NCI-H82 treated with DMSO at 0.1 percent for 48 hours (cell line): Measurements from ENCODE around the gene B4GALT5.
A peak's percentile ranks its signal among the peaks of the same experiment; 100 is the strongest.
"Not testable (repeated sequence)": the region's sequence is repeated elsewhere in the genome, so short reads cannot be mapped to it uniquely, and the experiment has no call there.

ENCODE experiments used
- DNase-seq: peaks from one replicate; lab custom pipeline; 2025; ENCODE audit not compliant: unreplicated experiment; lab: John Stamatoyannopoulos, UW

Gene B4GALT5, protein sequence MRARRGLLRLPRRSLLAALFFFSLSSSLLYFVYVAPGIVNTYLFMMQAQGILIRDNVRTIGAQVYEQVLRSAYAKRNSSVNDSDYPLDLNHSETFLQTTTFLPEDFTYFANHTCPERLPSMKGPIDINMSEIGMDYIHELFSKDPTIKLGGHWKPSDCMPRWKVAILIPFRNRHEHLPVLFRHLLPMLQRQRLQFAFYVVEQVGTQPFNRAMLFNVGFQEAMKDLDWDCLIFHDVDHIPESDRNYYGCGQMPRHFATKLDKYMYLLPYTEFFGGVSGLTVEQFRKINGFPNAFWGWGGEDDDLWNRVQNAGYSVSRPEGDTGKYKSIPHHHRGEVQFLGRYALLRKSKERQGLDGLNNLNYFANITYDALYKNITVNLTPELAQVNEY

DNA sequence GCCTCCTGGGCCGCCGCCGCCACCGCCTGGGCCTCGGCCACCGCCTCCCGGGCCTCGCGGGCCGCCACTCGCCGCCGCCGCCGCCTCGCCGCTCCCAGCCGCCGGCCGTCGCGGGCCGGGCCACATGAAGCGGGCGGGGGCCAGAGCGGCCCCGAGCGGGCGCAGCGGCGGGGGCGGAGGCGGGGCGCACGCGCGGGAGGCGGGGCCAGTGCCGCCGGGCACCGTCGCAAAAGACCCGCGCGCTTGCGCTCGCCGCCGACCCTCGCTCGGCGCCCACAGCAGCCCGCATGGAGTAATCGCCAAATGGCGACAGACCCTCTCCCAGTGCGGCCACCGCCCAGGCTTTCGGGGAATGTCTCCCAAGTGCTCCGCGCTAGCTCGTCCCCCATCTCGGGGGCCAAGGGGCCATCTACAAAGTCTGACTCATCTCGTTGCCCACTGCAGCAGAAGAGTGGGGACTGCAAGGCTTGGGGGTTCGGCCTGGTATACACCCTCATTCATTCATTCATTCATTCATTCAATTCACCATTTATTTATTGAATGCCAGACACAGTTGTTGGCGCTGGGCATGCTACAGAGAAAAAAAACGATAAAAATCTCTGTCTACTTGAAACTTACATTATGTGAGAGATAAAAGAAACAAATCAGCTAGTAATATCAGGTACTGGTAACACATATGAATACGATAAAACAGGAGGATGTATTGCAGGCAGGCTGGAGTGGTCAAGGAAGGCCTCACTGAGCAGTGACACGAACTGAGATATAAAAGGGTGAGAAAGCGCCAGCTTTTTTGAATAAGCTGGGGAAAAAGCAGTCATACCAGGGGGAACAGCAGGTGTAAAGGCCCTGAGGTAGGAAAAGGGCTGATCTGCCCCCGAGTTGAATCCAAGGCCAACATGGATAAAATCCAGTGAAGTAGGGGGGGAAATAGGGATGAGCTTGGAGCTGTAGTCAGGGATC lies at the start of gene B4GALT5:
B4GALT5 (minus strand) TSS at position 126 of the 960 bp plus-strand sequence. CDS start 188 bp downstream, outside the sequence.
- DNase-seq: peak; percentile 86

DNA sequence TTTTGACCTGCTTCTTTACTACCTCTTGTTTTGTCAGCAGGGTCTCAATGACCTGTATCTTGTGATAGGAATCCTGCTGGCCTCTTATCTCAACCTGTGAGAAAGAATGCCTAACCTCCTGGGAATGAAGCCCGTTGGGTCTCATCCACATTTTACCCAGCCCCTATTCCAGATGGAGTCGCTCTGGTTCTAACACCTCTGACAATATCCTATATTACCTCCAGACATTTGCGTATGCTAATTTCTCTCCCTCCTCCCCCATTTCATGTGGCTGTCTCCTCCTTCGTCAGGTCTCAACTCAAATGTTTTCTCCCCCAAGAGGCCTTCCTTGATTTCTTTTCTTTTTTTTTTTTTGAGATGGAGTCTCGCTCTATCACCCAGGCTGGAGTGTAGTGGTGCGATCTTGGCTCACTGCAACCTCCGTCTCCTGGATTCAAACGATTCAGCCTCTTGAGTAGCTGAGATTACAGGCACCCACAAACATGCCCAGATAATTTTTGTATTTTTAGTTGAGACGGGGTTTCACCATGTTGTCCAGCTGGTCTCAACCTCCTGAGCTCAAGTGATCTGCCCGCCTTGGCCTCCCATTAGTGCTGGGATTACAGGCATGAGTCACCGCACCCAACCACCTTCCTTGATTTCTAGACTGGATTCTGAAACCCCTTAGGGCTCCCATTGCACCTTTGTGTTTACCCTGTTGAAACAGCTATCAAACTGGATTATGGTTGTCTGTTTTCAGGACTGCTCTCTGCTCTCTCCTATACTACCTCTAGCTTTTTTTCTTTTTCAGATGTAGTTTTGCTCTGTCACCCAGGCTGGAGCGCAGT lies 49.5 kb upstream of the B4GALT5 start:
- peak; percentile 24 for DNase-seq

DNA sequence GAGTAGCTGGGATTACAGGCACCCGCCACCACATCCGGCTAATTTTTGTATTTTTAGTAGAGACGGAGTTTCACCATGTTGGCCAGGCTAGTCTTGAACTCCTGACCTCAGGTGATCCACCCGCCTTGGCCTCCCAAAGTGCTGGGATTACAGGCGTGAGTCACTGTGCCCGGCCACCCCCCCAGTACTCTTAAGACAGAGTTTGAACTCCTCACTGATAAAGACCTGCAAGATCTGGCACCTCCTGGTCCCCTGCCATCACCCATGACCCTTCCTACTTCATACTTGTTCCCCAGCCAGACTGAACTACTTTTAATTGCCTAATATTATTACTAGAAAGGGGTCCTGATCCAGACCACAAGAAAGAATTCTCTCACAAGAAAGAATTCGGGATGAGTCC lies 48.2 kb upstream of the B4GALT5 start:
- DNase-seq: not testable (repeated sequence)

DNA sequence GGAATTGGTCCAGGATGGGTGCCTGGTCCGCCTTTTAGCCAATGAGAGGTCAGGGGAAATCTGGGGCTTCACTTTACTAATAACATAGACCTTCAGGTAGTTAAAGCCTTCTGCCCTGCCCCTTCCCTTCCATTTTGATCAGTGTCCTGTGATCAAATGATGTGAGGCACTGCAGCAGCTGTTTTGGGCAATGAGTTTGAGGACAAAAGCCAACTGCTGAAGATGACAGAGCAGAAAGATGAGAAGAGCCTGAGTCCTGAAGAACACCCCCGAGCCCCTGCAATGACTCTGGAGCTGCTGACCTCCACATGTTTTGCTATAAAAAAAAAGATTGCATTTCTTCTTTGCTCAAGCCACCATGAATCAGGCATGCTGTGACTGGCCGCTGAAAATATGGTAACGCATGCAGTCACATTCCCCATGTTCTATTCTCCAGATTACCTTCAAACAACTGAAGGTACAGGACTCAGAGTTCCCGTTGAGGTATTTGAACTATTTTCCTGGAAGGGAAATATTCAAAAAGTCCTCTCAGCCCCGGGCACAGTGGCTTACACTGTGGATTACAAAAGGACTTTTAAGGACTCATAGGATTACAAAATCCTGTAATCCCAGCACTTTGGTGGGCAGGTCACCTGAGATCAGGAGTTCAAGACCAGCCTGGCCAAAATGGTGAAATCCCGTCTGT lies 45.7 kb upstream of the B4GALT5 start:
- DNase-seq: no peak

DNA sequence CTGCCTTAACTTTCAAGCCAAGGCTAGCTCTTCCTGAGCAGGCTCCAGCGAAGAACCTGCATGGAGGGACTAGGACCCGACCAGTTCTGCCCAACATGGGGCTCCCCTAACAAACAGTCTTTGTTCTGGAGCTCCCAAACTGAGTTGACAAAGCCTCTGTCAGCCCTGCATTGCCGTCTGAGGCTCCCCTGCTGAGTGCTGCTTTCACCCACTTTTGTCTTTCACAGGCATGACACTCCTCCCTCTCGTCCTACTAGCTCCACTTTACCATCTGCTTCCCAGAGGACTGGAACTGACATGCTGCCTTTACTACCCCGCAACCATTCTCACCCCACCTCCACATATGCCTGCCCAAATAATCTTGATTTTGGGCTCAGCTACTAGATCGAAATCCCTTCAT lies 45.1 kb upstream of the B4GALT5 start:
- no peak for DNase-seq

DNA sequence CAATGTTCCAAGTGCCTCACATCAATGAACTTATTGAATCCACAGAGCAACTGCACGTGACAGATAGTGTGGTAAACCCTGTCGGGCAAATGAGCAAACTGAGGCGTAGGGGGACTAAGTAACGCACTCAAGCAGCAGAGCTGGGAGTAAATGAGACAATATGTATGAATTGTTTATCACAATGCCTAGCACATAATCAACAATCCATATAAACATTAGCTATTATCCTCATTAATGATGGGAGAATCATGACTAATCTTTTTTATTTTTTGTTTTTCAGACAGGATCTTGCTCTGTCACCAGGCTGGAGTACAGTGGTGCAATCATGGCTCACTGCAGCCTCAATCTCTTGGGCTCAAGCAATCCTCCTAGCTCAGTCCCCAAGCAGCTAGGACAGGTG lies 43.9 kb upstream of the B4GALT5 start:
- DNase-seq: no peak

DNA sequence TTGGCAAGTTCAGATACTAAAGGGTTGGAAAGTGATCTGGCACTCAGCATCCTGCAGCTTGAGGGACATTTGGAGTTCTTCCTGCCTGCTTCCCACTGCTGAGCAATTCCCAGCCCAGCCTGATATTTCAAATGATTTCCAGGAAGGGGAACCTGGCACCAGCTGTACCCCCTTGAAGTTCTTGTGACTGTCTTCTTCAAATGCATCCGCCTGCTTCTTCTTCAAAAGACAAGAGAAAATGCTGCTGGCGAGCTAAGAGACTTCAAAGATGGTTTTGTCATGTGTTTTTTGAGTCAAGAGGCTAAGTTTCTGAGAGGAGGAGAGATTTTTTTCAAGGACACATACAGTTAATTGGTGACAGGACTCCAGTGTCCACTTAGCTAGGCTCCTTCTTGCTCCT lies 42.6 kb upstream of the B4GALT5 start:
- DNase-seq: no peak

DNA sequence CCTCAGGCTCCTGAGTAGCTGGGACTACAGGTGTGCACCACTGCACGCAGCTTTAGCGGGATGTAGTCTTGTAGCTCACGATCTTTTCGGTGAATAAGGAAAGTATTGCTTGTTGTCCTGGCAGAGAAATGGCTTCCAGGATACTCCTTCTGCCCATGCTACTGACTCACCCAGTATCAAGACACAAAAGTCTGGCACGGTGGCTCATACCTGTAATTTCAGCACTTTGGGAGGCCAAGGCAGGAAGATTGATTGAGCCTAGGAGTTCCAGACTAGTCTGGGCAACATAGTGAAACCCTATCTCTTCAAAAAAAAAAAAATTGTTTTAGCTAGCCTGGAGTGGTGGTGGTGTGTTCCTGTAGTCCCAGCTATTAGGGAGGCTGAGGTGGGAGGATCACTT lies 40.9 kb upstream of the B4GALT5 start:
- DNase-seq: no peak

DNA sequence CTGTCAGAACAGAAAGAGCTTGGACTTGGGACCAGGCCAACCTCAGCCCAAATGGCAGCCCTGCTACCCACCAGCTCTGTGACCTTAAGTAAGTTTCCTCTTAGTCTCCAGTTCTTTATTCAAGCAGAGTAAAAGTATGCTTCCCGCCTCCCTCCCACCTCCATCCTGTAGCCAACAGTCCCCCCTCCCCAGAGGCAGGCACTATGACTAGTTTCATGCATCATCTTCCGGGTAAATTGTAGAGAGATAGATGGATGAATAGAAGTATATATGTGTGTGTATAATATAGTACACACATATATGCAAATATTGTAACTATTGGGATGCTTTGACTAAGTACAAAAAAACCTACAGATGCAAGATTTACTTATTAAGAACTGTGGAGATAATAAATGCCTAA lies 39.5 kb upstream of the B4GALT5 start:
- no peak for DNase-seq

DNA sequence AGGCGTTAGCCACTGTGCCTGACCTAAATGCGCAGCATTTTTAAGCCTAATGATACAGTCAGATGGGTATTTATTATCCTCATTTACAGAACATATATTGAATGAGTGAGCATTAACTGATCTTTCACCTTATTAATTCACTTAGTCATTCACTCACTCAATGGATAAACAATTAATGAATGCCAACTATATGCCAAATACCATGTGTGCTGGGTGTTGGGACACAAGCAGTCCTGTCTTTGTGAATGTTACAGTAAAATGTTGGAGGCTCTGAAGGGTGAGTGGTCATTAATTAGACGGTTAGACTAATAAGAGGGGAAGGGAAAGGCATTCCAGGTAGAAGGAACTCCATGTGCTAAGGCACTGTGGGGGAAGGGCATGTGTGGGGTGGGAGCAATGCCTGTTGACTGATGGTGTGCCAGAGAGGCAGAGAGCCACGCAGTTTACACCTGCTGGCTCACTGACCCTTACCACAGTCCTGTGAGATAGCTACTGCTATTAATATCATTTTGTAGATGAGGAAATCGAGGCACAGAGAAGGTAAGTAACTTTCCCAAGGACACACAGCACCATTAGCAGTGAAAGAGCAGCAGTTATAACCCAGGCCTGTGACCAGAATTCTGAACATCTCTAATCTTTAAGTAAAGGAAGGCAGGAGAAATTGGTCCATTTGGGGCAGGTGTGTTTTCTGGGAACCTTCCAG lies 38.7 kb upstream of the B4GALT5 start:
- DNase-seq: no peak

DNA sequence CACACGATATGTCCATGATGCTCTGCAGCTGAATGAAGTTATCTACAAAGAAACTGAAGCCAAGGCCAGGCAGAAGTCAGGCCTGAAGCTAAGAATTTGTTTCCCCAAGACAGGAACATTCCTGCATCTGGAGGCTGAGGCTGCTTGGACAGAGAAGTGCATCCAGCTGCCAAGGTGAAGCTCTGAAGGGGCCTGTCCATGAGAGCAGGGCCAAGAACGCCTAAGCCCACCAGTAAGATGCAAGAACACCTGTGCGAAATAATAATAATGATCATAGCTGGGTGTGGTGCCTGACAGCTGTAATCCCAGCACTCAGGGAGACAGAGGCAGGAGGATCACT lies 37.7 kb upstream of the B4GALT5 start:
- no peak for DNase-seq

DNA sequence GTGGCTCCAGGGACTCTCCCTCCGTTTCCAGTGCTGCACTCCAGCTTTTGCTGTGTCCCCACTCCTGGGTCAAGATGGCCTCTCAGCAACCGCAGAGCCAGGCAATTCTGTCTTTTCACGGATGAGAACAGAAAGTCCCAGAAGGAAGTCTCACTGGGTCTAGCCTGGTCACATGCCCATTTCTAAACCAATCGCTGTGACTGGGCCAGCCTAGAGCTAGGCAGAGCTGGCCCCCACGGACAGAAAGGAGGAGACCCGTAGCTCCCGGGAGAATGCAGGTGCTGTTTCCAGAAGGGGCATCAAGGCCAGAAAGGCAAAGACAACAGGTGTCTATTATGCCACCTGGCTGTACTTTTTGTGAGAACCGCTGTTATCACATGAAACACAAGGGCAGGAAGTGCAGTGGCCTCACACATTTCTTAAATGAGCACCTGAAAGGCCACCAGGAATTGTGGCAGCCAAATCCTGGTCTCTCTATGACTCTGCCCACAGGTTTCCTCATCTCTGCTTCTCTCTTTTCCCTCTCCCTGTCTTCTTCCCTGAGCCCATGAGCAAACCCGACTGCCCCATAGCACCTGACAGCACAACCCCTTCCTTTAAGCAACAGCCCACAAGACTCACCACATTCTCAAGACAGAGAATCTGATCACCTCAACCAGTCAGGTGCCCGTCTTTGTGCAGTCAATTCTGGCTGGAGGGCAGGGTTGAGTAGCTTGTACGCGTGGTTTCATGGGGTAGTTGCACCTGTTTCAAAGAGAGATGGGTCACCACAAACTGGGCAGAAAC lies 37.1 kb upstream of the B4GALT5 start:
- no peak for DNase-seq

DNA sequence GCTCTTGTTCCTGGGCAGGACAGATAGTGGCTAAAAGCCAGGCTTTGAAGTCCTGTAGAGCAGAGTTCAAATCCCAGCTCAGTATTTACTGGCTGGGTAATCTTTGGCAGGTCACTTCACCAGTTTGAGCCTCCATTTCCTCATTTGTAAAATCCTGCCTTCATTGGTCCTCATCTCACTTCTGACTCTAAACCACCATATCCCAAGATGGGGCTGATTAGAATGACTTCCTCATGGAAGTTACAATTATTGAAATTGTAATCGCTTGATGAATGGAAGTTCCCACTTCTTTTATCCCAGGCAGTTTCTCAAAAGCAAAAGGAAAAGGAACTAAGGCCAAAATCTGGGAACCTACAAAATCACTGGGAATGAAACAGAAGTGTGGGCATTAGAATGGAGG lies 35.9 kb upstream of the B4GALT5 start:
- DNase-seq: no peak

DNA sequence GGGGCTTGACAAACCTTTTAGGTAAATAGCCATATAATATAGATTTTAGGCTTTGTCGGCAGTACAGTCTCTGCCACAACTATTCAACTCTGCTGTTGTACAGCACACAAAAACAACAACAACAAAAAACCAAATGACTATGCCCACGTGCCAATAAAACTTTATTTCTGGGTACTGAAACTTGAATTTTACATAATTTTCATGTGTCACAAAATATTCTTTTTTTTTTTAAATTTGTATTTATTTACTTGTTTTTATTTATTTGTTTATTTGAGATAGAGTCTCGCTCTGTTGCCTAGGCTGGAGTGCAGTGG lies 34.8 kb upstream of the B4GALT5 start:
- DNase-seq: no peak

DNA sequence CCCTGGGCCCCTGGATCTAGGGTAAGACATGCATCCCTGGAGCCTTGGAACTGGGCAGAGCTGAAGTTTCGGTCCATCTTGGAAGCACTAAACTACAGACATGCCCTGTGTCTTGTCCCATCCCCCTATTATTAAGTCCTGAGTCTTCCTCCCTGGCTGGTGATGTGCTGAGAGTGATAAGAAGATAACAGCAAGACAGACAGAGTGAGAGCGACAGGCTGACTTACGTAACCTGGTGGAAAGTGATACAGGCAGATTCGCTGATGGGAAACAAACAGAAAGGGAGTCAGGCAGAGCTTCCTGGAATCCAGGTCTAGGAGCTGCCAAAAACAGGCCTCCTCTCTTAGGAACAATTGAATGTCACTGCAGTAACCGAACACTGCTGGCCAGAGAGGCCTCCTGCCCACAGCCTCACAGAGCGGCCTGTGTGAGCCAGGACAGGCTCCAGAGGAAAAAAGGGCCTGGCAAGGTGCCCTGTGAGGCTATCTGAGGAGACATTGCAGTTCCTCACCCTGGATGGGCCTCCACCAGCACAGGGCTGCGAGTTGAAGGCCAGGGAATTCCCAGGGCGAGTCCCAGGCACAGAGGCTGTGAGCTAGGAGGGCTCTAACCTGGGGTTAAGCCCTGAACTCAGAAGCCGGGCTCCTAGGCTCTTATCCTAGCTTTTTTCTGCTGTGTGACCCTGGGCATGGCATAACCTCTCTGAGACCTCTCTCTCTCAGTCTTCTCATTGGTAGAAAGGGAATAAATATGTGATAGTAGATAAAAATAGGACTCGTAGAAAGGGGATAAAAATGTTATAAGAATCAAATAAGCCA lies 34.2 kb upstream of the B4GALT5 start:
- DNase-seq: no peak

DNA sequence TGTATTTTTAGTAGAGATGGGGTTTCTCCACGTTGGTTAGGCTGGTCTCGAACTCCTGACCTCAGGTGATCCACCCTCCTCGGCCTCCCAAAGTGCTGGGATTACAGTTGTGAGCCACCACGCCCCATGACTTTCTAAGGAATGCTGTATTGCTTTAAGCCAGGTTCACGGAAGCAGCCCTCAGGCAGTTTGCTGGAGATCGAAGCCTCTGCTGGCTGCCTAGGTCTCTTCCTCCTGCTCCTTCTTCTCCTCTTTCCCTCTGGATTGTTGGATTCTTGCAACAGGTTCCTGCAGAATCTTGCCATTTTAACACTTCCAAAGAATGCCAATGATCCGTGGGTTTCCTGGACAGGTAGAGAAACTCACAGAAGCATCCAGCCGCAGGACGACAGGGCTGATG lies 29.3 kb upstream of the B4GALT5 start:
- no peak for DNase-seq

DNA sequence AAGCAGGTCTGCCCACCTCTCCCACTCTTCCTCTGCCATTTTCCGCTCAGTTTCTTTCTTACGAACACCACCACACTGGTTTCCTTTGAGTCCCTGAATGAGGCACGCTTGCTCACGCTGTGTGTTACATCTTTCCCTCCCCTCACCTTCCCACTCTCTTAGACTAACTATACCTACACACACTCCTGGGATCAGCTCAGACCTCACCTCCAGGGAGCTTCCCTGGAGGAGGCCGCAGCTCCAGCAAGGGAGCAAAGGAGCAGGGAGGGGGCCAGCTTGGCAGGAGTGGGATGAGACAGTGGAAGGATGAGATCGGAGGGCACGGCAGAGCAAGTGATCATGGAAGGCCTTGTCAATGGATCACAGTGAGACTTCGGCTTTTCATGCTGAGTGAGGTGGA lies 28.3 kb upstream of the B4GALT5 start:
- no peak for DNase-seq

DNA sequence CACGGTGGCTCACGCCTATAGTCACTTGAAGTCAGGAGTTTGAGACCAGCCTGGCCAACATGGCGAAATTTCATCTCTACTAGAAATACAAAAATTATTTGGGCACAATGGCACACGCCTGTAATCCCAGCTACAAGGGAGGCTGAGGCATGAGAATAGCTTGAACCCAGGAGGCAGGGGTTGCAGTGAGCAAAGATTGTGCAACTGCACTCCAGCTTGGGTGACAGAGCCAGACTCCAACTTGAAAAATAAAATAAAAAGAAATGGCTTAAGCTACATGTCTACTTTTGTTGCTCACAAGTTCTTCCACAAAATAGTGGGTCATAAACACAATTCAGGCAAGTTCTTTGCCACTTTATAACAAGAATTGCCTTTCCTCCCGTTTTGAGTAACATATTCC lies 27.1 kb upstream of the B4GALT5 start:
- DNase-seq: no peak

DNA sequence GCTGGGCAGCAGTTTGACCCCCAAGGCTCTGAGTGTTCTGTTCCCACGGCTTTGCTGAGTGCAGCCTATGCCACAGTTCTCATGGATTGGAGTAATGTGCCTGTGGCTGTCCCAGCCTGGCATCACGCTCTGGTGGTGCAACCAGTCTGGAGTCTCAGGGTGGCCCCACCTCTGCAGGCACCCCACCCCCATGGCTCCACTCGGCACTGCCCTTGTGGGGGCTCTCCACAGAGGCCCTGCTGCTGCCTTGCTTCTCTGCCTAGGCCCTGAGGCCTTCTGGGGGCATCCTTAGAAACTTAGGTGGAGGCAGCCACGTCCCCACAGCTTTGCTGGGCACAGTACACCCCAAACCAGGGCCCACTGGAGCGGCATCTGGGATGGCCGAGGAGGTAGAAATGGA lies 25.4 kb upstream of the B4GALT5 start:
- no peak for DNase-seq
